ENCODE results near the gene PCED1A. TPM values are rescaled to one million over a fixed set of nuclear protein-coding genes. Genes with fewer than 3 reads are reported as not detected.

Gene PCED1A
- total RNA-seq, 2 experiments from 2014 or later, result 6.9 to 9.8 TPM

DNA sequence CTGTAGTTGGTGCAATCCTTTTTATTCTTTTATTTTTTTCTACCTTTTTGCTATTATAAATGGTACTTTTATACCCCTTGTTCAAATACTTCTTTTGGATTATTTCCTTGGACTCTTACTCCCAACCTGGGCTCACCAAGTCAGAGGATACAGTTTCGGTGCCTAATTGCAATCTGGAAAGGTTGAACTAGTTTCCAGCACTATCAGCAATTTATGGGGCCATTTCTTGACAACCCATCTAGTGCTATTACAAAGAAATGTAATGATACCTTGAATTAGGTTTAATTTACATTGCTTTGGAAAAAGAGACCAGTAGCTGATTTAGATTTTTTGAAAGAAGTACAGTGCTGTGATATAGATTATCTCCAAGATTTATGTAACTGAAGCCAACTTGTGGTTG, 38.1 kb upstream of the PCED1A start:
- no peak overlapping the region for H3K4me2 ChIP-seq (ENCODE audit: low read length)
- H2AFZ ChIP-seq (ENCODE audit: low read length), result no peak overlapping the region
- no peaks in the 10 kb centered on the region for H3K9me2 ChIP-seq (ENCODE audit: insufficient read depth, low read length)
- H3K4me3 ChIP-seq (ENCODE audit: low read depth, low read length, poor library complexity, severe bottlenecking), result no peak overlapping the region
- TF ChIP-seq EZH2phosphoT487 (IDR thresholded peaks at IDR 0.05; ENCODE audit: borderline replicate concordance, low read depth, low read length), result no peak
- H3K27ac ChIP-seq (ENCODE audit: low read depth, low read length, poor library complexity, severe bottlenecking), result no peak overlapping the region
- H3K79me2 ChIP-seq (ENCODE audit: insufficient read depth, low read depth, low read length), result peaks cover 82% of the 10 kb centered on the region
- intact Hi-C loops (cut with micrococcal nuclease; ENCODE audit: unreplicated experiment), result no loop called here
- H4K20me1 ChIP-seq (ENCODE audit: insufficient read depth, low read length), result peaks cover 17% of the 10 kb centered on the region; the same call in 1 of the 2 replicates
- BruUV-seq (replicated peaks), result no TSS peak
- no peaks in the 10 kb centered on the region for H3K9me3 ChIP-seq (ENCODE audit: low read length)
- POLR2A ChIA-PET, result interaction anchor here (1.0 kb wide), 1 partner anchor 11 kb away, joined by 4 read pairs; no protein-coding TSS in a partner anchor
- CTCF ChIA-PET (ENCODE audit: unreplicated experiment), result no interaction called here
- H3K36me3 ChIP-seq (ENCODE audit: insufficient read depth, low read length), result peaks cover 40% of the 10 kb centered on the region
- no peak for DNase-seq (ENCODE audit: low spot score)
- peaks cover 26% of the 10 kb centered on the region for H3K4me1 ChIP-seq (ENCODE audit: insufficient read depth, low read length, poor library complexity, severe bottlenecking)

GRCh38 chr20:2875690-2876203, 35.3 kb upstream of the PCED1A start:
- ChIA-PET POLR2A (interaction anchor here (1.0 to 1.4 kb wide), 2 partner anchors 13 to 21 kb away, joined by 3 to 4 read pairs; no protein-coding TSS in a partner anchor), CTCF (ENCODE audit: unreplicated experiment) (no interaction called here)
- peak overlapping the region; percentile 91 for H3K4me2 ChIP-seq (ENCODE audit: low read length)
- no peaks in the 10 kb centered on the region for H3K9me2 ChIP-seq (ENCODE audit: insufficient read depth, low read length)
- no peak for DNase-seq (ENCODE audit: low spot score)
- H3K79me2 ChIP-seq (ENCODE audit: insufficient read depth, low read depth, low read length), result peaks cover 66% of the 10 kb centered on the region
- no peaks in the 10 kb centered on the region for H3K9me3 ChIP-seq (ENCODE audit: low read length)
- BruUV-seq (replicated peaks), result no TSS peak
- intact Hi-C loops (cut with micrococcal nuclease; ENCODE audit: unreplicated experiment), result no loop called here
- peaks cover 33% of the 10 kb centered on the region for H3K4me1 ChIP-seq (ENCODE audit: insufficient read depth, low read length, poor library complexity, severe bottlenecking)
- no peak overlapping the region for H3K4me3 ChIP-seq (ENCODE audit: low read depth, low read length, poor library complexity, severe bottlenecking)
- no peak overlapping the region for H2AFZ ChIP-seq (ENCODE audit: low read length)
- TF ChIP-seq EZH2phosphoT487 (IDR thresholded peaks at IDR 0.05; ENCODE audit: borderline replicate concordance, low read depth, low read length) (no peak), CTCF (conservative IDR thresholded peaks at IDR 0.05; ENCODE audit: low read length) (no peak)
- H3K27ac ChIP-seq (ENCODE audit: low read depth, low read length, poor library complexity, severe bottlenecking), result no peak overlapping the region
- peaks cover 17% of the 10 kb centered on the region; the same call in 1 of the 2 replicates for H4K20me1 ChIP-seq (ENCODE audit: insufficient read depth, low read length)
- peaks cover 31% of the 10 kb centered on the region for H3K36me3 ChIP-seq (ENCODE audit: insufficient read depth, low read length)

- H3K4me3 ChIP-seq (ENCODE audit: low read depth, low read length, poor library complexity, severe bottlenecking), result peak overlapping the region; percentile 87
- H3K9me3 ChIP-seq (ENCODE audit: low read length), result no peaks in the 10 kb centered on the region
- H3K4me2 ChIP-seq (ENCODE audit: low read length), result peak overlapping the region; percentile 91
- H3K79me2 ChIP-seq (ENCODE audit: insufficient read depth, low read depth, low read length), result peaks cover 56% of the 10 kb centered on the region
- TF ChIP-seq CTCF (conservative IDR thresholded peaks at IDR 0.05; ENCODE audit: low read length), result no peak
- no peak for TF ChIP-seq EZH2phosphoT487 (IDR thresholded peaks at IDR 0.05; ENCODE audit: borderline replicate concordance, low read depth, low read length)
- TSS peak; percentile 45 for BruUV-seq (replicated peaks)
- H3K27ac ChIP-seq (ENCODE audit: low read depth, low read length, poor library complexity, severe bottlenecking), result peak overlapping the region; percentile 56
- peaks cover 28% of the 10 kb centered on the region for H3K36me3 ChIP-seq (ENCODE audit: insufficient read depth, low read length)
- H3K9me2 ChIP-seq (ENCODE audit: insufficient read depth, low read length), result no peaks in the 10 kb centered on the region
- POLR2A ChIA-PET, result no interaction called here
- H4K20me1 ChIP-seq (ENCODE audit: insufficient read depth, low read length), result peaks cover 12% of the 10 kb centered on the region; the same call in 1 of the 2 replicates
- H2AFZ ChIP-seq (ENCODE audit: low read length), result no peak overlapping the region
- DNase-seq (ENCODE audit: low spot score), result peak; percentile 35
- CTCF ChIA-PET (ENCODE audit: unreplicated experiment), result no interaction called here
- H3K4me1 ChIP-seq (ENCODE audit: insufficient read depth, low read length, poor library complexity, severe bottlenecking), result peaks cover 33% of the 10 kb centered on the region
- intact Hi-C loops (cut with micrococcal nuclease; ENCODE audit: unreplicated experiment), result no loop called here
These were observed 34.0 kb upstream of the PCED1A start for GRCh38 chr20:2874456-2874855.
